A673 (cell line): ENCODE measurements around the gene ACSS2. TPM values are rescaled to one million over a fixed set of nuclear protein-coding genes. Genes with fewer than 3 reads are reported as not detected.
A peak's percentile ranks its signal among the peaks of the same experiment; 100 is the strongest.

Experiments
- BruUV-seq: library from RNA; stranded (reverse); fragments of 400-500 nt; replicated peaks from 2 replicates; lab custom pipeline; 2021; lab: Mats Ljungman, UMichigan
- CTCF ChIA-PET: fragments of 300-600 bp; sonication (Branson Sonifier 250); formaldehyde crosslinking; loops from one replicate; lab custom pipeline; 2022; ENCODE audit warnings: antibody characterized with exemption; lab: Charles Lee
- POLR2A ChIA-PET: fragments of 300-600 bp; sonication (Branson Sonifier 250); formaldehyde crosslinking; loops from one replicate; lab custom pipeline; 2022; ENCODE audit warnings: antibody characterized with exemption; ENCODE audit not compliant: low non-redundant PET; lab: Charles Lee
- DNase-seq: peaks from one replicate; pipeline ENCODE4 v3.0.0-alpha.2; 2015; ENCODE audit warnings: low spot score
- H3K27ac ChIP-seq: fragments of 200-600 bp; sonication (generic); 2 replicates; pipeline ENCODE4 v1.5.1; 2016; ENCODE audit warnings: mixed run types, low read depth, mild to moderate bottlenecking, mixed read lengths, antibody characterized with exemption, low read length; ENCODE audit not compliant: poor library complexity, severe bottlenecking
- H3K27me3 ChIP-seq: fragments of 200-600 bp; sonication (generic); replicated peaks from 2 replicates; pipeline ENCODE4 v1.6.1; 2017; ENCODE audit warnings: mixed run types, low read depth, mild to moderate bottlenecking, mixed read lengths, antibody characterized with exemption, low read length; ENCODE audit not compliant: insufficient read depth, poor library complexity
- H3K36me3 ChIP-seq: fragments of 200-600 bp; sonication (generic); 2 replicates; pipeline ENCODE4 v1.6.1; 2016; ENCODE audit warnings: mixed run types, mild to moderate bottlenecking, mixed read lengths, antibody characterized with exemption, low read length; ENCODE audit not compliant: insufficient read depth, poor library complexity, severe bottlenecking
- H3K4me1 ChIP-seq: fragments of 200-600 bp; sonication (generic); 2 replicates; pipeline ENCODE4 v1.6.1; 2017; ENCODE audit warnings: mixed run types, mild to moderate bottlenecking, mixed read lengths, antibody characterized with exemption, low read length; ENCODE audit not compliant: insufficient read depth, poor library complexity, severe bottlenecking
- H3K4me3 ChIP-seq: fragments of 200-600 bp; sonication (generic); 2 replicates; pipeline ENCODE4 v1.5.1; 2016; ENCODE audit warnings: low read depth, mixed run types, mild to moderate bottlenecking, mixed read lengths, low read length; ENCODE audit not compliant: poor library complexity, severe bottlenecking
- H3K9me3 ChIP-seq: fragments of 200-600 bp; sonication (generic); 2 replicates; pipeline ENCODE4 v1.6.1; 2016; ENCODE audit warnings: mixed run types, low read depth, mild to moderate bottlenecking, mixed read lengths, antibody characterized with exemption, low read length; ENCODE audit not compliant: poor library complexity, severe bottlenecking
- EZH2 ChIP-seq: fragments of 200-600 bp; sonication (generic); IDR thresholded peaks from 2 replicates; pipeline ENCODE4 v1.6.1; 2017; ENCODE audit warnings: borderline replicate concordance, low read depth, mild to moderate bottlenecking, mixed read lengths, antibody characterized with exemption, low read length; ENCODE audit not compliant: poor library complexity, severe bottlenecking
- intact Hi-C: fragments of 100-400 bp; cut with micrococcal nuclease; formaldehyde crosslinking; loops from one replicate; pipeline ENCODE4 v1.10.0; 2022; ENCODE audit not compliant: unreplicated experiment
- total RNA-seq: library from RNA; stranded (reverse); gene quantifications from 2 replicates; pipeline ENCODE4 v1.2.3, GENCODE V29; 2021
- TF ChIP-seq, protein P1 (sequence below): fragments of 300-800, 200-600 bp; sonication (generic); conservative IDR thresholded peaks from 2 replicates; pipeline ENCODE4 v1.5.1; 2017; ENCODE audit warnings: low read depth, mild to moderate bottlenecking, antibody characterized with exemption, low read length, moderate library complexity, mixed read lengths

ACSS2 gene
- total RNA-seq, 1 experiment from 2014 or later, result 28.7 TPM

DNA sequence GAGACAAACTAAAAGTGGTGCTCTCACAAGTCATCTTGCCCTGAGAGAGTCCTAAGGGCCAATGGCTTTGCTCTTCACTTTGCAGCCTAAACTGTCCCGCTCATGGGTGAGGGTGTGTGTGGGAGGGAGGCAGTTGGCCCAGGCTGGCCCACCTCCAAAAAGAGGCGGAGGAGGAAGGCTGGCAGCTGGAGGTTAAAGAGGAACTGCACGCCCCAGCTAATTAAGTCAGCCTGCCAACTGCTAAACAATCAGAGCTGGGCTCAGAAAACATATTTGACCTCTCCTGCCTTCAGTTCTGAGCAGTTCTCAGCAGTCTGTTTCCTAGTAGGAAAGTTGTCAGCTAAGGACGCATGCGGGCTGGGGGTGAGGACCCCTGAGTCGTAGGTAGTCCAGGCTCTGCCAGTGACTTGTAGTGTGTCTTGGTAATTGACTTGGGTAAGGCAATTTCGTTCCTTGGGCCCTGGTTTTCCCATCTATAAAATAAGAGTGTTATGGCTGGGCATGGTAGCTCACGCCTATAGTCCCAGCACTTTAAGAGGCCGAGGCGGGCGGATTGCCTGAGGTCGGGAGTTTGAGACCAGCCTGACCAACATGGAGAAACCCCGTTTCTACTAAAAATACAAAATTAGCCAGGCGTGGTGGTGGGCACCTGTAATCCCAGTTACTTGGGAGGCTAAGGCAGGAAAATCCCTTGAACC is 62.2 kb downstream of the ACSS2 start:
- CTCF ChIA-PET, result no interaction called here
- Histone ChIP-seq H3K36me3 (peaks cover 19% of the 10 kb centered on the region), H3K27ac (peak overlapping the region; percentile 28), H3K27me3 (no peaks in the 10 kb centered on the region), H3K9me3 (no peaks in the 10 kb centered on the region), H3K4me3 (no peak overlapping the region), H3K4me1 (peaks cover 12% of the 10 kb centered on the region)
- intact Hi-C loops, result no loop called here
- POLR2A ChIA-PET, result no interaction called here
- TF ChIP-seq, protein P1, sequence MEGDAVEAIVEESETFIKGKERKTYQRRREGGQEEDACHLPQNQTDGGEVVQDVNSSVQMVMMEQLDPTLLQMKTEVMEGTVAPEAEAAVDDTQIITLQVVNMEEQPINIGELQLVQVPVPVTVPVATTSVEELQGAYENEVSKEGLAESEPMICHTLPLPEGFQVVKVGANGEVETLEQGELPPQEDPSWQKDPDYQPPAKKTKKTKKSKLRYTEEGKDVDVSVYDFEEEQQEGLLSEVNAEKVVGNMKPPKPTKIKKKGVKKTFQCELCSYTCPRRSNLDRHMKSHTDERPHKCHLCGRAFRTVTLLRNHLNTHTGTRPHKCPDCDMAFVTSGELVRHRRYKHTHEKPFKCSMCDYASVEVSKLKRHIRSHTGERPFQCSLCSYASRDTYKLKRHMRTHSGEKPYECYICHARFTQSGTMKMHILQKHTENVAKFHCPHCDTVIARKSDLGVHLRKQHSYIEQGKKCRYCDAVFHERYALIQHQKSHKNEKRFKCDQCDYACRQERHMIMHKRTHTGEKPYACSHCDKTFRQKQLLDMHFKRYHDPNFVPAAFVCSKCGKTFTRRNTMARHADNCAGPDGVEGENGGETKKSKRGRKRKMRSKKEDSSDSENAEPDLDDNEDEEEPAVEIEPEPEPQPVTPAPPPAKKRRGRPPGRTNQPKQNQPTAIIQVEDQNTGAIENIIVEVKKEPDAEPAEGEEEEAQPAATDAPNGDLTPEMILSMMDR, result no peak
- no peak for TF ChIP-seq EZH2
- DNase-seq, result peak; percentile 62
- BruUV-seq, result no TSS peak

DNA sequence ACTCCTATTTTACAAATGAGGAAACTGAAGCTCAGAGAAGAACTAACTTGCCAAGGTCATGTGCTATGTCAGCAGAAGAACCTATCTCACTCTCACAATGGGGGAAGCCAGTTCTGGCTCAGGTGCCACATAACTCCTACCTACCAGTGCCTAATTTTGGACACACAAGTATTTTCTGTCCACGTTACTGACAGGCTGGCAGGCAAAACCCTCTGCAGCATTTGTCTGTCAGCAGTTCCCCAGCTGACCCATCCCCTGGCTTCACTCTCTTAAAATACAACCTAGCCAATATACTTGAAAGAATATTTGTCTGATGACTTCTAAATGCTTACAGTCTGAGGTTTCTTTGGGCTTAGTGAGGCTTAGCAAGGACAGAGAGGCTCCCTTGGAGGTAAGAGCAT is 63.7 kb downstream of the ACSS2 start:
- no peak for TF ChIP-seq EZH2
- TF ChIP-seq, protein P1, result no peak
- ChIA-PET POLR2A (no interaction called here), CTCF (no interaction called here)
- Histone ChIP-seq H3K4me1 (peaks cover 12% of the 10 kb centered on the region), H3K4me3 (no peak overlapping the region), H3K36me3 (peaks cover 28% of the 10 kb centered on the region), H3K9me3 (no peaks in the 10 kb centered on the region), H3K27ac (no peak overlapping the region), H3K27me3 (no peaks in the 10 kb centered on the region)
- no TSS peak for BruUV-seq
- no peak for DNase-seq
- intact Hi-C loops, result no loop called here

DNA sequence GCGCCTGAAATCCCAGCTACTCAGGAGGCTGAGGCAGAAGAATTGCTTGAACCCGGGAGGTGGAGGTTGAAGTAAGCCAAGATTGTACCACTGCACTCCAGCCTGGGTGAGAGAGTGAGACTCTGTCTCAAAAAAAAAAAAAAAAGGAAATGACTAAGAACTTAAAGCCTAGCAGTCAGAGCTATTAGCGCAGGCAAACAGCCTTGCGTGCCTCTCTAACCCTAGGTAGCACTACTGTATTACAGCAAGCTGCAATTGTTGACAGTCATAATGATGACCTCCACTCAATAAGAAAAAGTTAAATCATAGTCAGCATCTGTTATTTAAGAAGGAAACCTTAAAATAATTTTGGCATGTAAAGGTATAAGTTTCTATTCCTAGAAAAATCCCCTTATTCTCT is 64.8 kb downstream of the ACSS2 start:
- H3K9me3 ChIP-seq, result no peaks in the 10 kb centered on the region
- TF ChIP-seq EZH2, result no peak
- TF ChIP-seq, protein P1, result no peak
- H3K27me3 ChIP-seq, result no peaks in the 10 kb centered on the region
- peaks cover 33% of the 10 kb centered on the region for H3K36me3 ChIP-seq
- CTCF ChIA-PET, result interaction anchor here (0.8 kb wide), 1 partner anchor 65 kb away, joined by 3 read pairs; the partner anchor contains the start of gene ACSS2
- no peak for DNase-seq
- BruUV-seq, result no TSS peak
- H3K27ac ChIP-seq, result no peak overlapping the region
- intact Hi-C loops, result no loop called here
- peaks cover 12% of the 10 kb centered on the region for H3K4me1 ChIP-seq
- POLR2A ChIA-PET, result no interaction called here
- H3K4me3 ChIP-seq, result no peak overlapping the region
